Stimulated activated CD8-positive, alpha-beta memory T cell treated with anti-CD3 and anti-CD28 coated beads, Interleukin-4, amount 100 ng/mL, for 48 hours (primary cell): ENCODE measurements around the gene MAMDC4.
"Not testable (repeated sequence)": the region's sequence is repeated elsewhere in the genome, so short reads cannot be mapped to it uniquely, and the experiment has no call there.

Experiments used
- DNase-seq: peaks from one replicate; pipeline ENCODE4 v3.0.0-alpha.2; 2020

MAMDC4 gene

GRCh38 chr9:136825295-136826187, 26.6 kb upstream of the MAMDC4 start:
- DNase-seq: no peak

- DNase-seq: no peak
Observed at GRCh38 chr9:136826188-136826541, 26.0 kb upstream of the MAMDC4 start.

GRCh38 chr9:136826703-136827582, 25.2 kb upstream of the MAMDC4 start:
- no peak for DNase-seq

- DNase-seq: no peak
Observed at GRCh38 chr9:136827794-136828473, 24.2 kb upstream of the MAMDC4 start.

- no peak for DNase-seq
Observed at GRCh38 chr9:136828474-136829140, 23.5 kb upstream of the MAMDC4 start.

- DNase-seq: no peak
Observed at GRCh38 chr9:136829412-136829811, 22.7 kb upstream of the MAMDC4 start.

- no peak for DNase-seq
Observed at GRCh38 chr9:136829981-136830885, 21.9 kb upstream of the MAMDC4 start.

- DNase-seq: no peak
Observed at GRCh38 chr9:136831002-136831719, 21.0 kb upstream of the MAMDC4 start.

GRCh38 chr9:136831720-136832104, 20.4 kb upstream of the MAMDC4 start:
- no peak for DNase-seq

GRCh38 chr9:136832581-136832980, 19.6 kb upstream of the MAMDC4 start:
- DNase-seq: no peak

GRCh38 chr9:136833381-136834048, 18.6 kb upstream of the MAMDC4 start:
- DNase-seq: not testable (repeated sequence)

- no peak for DNase-seq
Observed at GRCh38 chr9:136835162-136835931, 16.8 kb upstream of the MAMDC4 start.

- no peak for DNase-seq
Observed at GRCh38 chr9:136835932-136836904, 15.9 kb upstream of the MAMDC4 start.

GRCh38 chr9:136837146-136837855, 14.8 kb upstream of the MAMDC4 start:
- DNase-seq: no peak

GRCh38 chr9:136837856-136838277, 14.3 kb upstream of the MAMDC4 start:
- not testable (repeated sequence) for DNase-seq

- DNase-seq: no peak
Observed at GRCh38 chr9:136838314-136839228, 13.6 kb upstream of the MAMDC4 start.
